ENCODE measurements around the gene SYF2. TPM values are rescaled to one million over a fixed set of nuclear protein-coding genes. Genes with fewer than 3 reads are reported as not detected.
"Not testable (repeated sequence)": the region's sequence is repeated elsewhere in the genome, so short reads cannot be mapped to it uniquely, and the experiment has no call there.

Gene SYF2
- polyA plus RNA-seq, 3 donors: 32.0 to 52.9 (median 45.1) TPM

DNA sequence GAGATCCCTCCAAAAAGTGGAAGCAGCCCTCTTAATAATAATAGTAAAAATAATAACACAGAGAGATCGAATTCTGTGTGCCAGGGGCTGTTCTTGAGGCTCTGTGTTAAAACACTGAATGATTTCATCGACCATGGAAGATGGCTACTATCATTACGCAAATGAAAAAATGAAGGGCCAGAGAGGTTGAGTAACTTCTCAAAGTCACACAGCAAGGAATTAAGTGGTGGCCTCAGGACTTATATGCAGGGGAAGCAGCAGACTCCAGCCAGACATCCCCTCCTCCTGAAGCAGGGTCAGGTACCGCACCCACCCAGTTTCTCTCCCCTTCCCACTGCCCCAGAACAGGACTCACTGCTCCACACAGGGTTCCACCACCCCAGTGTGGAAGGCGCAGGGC is 40.1 kb downstream of the SYF2 start:
- Histone ChIP-seq H3K4me3 (replicated peaks in 1 of 3; ENCODE audit: low read depth in 2 of 3, low read length in 3 of 3) (no peak overlapping the region), H3K9me3 (replicated peaks in 1 of 2; ENCODE audit: control insufficient read depth in 1 of 2, insufficient read depth in 1 of 2, low read length in 2 of 2) (no peaks in the 10 kb centered on the region), H3K4me2 (replicated peaks; ENCODE audit: extremely low read depth, low read length, poor library complexity, severe bottlenecking) (no peak overlapping the region), H3K27me3 (ENCODE audit: control insufficient read depth in 2 of 2, insufficient read depth in 2 of 2, low read length in 2 of 2) (no peaks in the 10 kb centered on the region), H3K36me3 (replicated peaks in 1 of 2; ENCODE audit: control insufficient read depth in 1 of 2, insufficient read depth in 2 of 2, low read length in 2 of 2) (no peaks in the 10 kb centered on the region), H3K4me1 (ENCODE audit: control insufficient read depth in 1 of 2, insufficient read depth in 2 of 2, low read length in 2 of 2) (no peaks in the 10 kb centered on the region), H3K79me2 (ENCODE audit: insufficient read depth, low read length) (no peaks in the 10 kb centered on the region), H2AFZ (ENCODE audit: insufficient read depth, low read depth, low read length, poor library complexity, severe bottlenecking) (no peak overlapping the region), H3K9ac (ENCODE audit: insufficient read depth, low read length, poor library complexity, severe bottlenecking) (no peak overlapping the region), H4K20me1 (ENCODE audit: insufficient read depth, low read length) (no peaks in the 10 kb centered on the region), H3K27ac (ENCODE audit: low read depth in 1 of 2, low read length in 2 of 2) (no peak overlapping the region)
- H3K9me3 Mint-ChIP-seq: no peaks in the 10 kb centered on the region
- 100% methylated on average over 4 of the region's 5 CpGs for WGBS (ENCODE audit: insufficient coverage)
- no peak for DNase-seq
- H3K27me3 Mint-ChIP-seq (ENCODE audit: low read depth in 3 of 3): peaks cover 1 to 6% (median 2%) of the 10 kb centered on the region in 3 donors
- H3K4me1 Mint-ChIP-seq: no peaks in the 10 kb centered on the region
- H3K4me3 Mint-ChIP-seq: no peak overlapping the region
- no peaks in the 10 kb centered on the region for H3K36me3 Mint-ChIP-seq
- no peak for TF ChIP-seq CTCF (IDR thresholded peaks at IDR 0.05)
- no peak overlapping the region for H3K27ac Mint-ChIP-seq
- intact Hi-C loops (cut with micrococcal nuclease): no loop called here

DNA sequence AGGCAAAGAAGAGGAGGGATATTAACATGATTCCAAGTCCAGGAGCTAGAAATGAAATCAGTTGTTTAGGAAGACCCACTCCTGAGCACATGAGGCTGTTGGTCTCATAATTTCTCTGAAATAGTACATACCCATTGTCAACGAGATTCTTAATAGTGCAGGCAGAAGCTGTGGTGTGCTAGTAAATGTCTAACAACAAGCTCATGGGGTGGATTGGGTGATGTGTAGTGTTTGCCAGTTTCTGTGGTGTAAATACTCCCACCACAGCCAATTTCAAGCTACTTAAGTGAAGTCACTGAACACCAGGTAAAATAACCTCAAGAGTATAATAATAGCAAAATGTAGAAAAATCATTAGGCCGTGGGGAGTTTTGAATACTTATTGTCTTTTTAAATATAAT is 42.0 kb downstream of the SYF2 start:
- no peak for TF ChIP-seq CTCF (IDR thresholded peaks at IDR 0.05)
- WGBS (ENCODE audit: insufficient coverage): no CpG with 5 or more reads among the region's 2 CpGs
- Histone ChIP-seq H4K20me1 (ENCODE audit: insufficient read depth, low read length) (no peaks in the 10 kb centered on the region), H2AFZ (ENCODE audit: insufficient read depth, low read depth, low read length, poor library complexity, severe bottlenecking) (no peak overlapping the region), H3K79me2 (ENCODE audit: insufficient read depth, low read length) (no peaks in the 10 kb centered on the region), H3K4me2 (replicated peaks; ENCODE audit: extremely low read depth, low read length, poor library complexity, severe bottlenecking) (no peak overlapping the region), H3K9ac (ENCODE audit: insufficient read depth, low read length, poor library complexity, severe bottlenecking) (no peak overlapping the region), H3K4me3 (replicated peaks in 1 of 3; ENCODE audit: low read depth in 2 of 3, low read length in 3 of 3) (no peak overlapping the region), H3K27me3 (ENCODE audit: control insufficient read depth in 2 of 2, insufficient read depth in 2 of 2, low read length in 2 of 2) (no peaks in the 10 kb centered on the region), H3K9me3 (replicated peaks in 1 of 2; ENCODE audit: control insufficient read depth in 1 of 2, insufficient read depth in 1 of 2, low read length in 2 of 2) (no peaks in the 10 kb centered on the region), H3K27ac (ENCODE audit: low read depth in 1 of 2, low read length in 2 of 2) (no peak overlapping the region), H3K36me3 (replicated peaks in 1 of 2; ENCODE audit: control insufficient read depth in 1 of 2, insufficient read depth in 2 of 2, low read length in 2 of 2) (no peaks in the 10 kb centered on the region), H3K4me1 (ENCODE audit: control insufficient read depth in 1 of 2, insufficient read depth in 2 of 2, low read length in 2 of 2) (no peaks in the 10 kb centered on the region)
- no peak overlapping the region for H3K4me3 Mint-ChIP-seq
- H3K4me1 Mint-ChIP-seq: peaks cover 1% of the 10 kb centered on the region
- H3K9me3 Mint-ChIP-seq: no peaks in the 10 kb centered on the region
- H3K27ac Mint-ChIP-seq: no peak overlapping the region
- no peaks in the 10 kb centered on the region for H3K36me3 Mint-ChIP-seq
- no peak for DNase-seq
- peaks cover 2 to 7% (median 4%) of the 10 kb centered on the region in 3 donors for H3K27me3 Mint-ChIP-seq (ENCODE audit: low read depth in 3 of 3)
- intact Hi-C loops (cut with micrococcal nuclease): no loop called here

GRCh38 chr1:25187904-25188303 is 44.4 kb downstream of the SYF2 start:
- H3K9me3 Mint-ChIP-seq; H3K36me3 ChIP-seq (replicated peaks in 1 of 2; ENCODE audit: control insufficient read depth in 1 of 2, insufficient read depth in 2 of 2, low read length in 2 of 2); H3K79me2 ChIP-seq (ENCODE audit: insufficient read depth, low read length); H3K27ac Mint-ChIP-seq; DNase-seq; intact Hi-C loops (cut with micrococcal nuclease); H4K20me1 ChIP-seq (ENCODE audit: insufficient read depth, low read length); H3K4me1 ChIP-seq (ENCODE audit: control insufficient read depth in 1 of 2, insufficient read depth in 2 of 2, low read length in 2 of 2); H3K27ac ChIP-seq (ENCODE audit: low read depth in 1 of 2, low read length in 2 of 2); H3K9ac ChIP-seq (ENCODE audit: insufficient read depth, low read length, poor library complexity, severe bottlenecking); H2AFZ ChIP-seq (ENCODE audit: insufficient read depth, low read depth, low read length, poor library complexity, severe bottlenecking); H3K36me3 Mint-ChIP-seq; H3K9me3 ChIP-seq (replicated peaks in 1 of 2; ENCODE audit: control insufficient read depth in 1 of 2, insufficient read depth in 1 of 2, low read length in 2 of 2); H3K4me1 Mint-ChIP-seq; H3K4me2 ChIP-seq (replicated peaks; ENCODE audit: extremely low read depth, low read length, poor library complexity, severe bottlenecking); H3K4me3 ChIP-seq (replicated peaks in 1 of 3; ENCODE audit: low read depth in 2 of 3, low read length in 3 of 3); H3K4me3 Mint-ChIP-seq; H3K27me3 Mint-ChIP-seq (ENCODE audit: low read depth in 3 of 3); H3K27me3 ChIP-seq (ENCODE audit: control insufficient read depth in 2 of 2, insufficient read depth in 2 of 2, low read length in 2 of 2): not testable (repeated sequence)
- no CpG with 5 or more reads among the region's 3 CpGs for WGBS (ENCODE audit: insufficient coverage)
